ENCODE results near the gene ENAH. TPM values are rescaled to one million over a fixed set of nuclear protein-coding genes. Genes with fewer than 3 reads are reported as not detected.

The ENAH gene
- polyA plus RNA-seq, 1 experiment = 40.9 TPM

GRCh38 chr1:225441314-225442122, 211.4 kb downstream of the ENAH start:
- Histone ChIP-seq H3K36me3 (ENCODE audit: control insufficient read depth, insufficient read depth, low read length) (no peaks in the 10 kb centered on the region), H3K27me3 (ENCODE audit: control insufficient read depth, insufficient read depth, low read length) (peaks cover 5% of the 10 kb centered on the region), H3K4me3 (ENCODE audit: low read depth, low read length) (no peak overlapping the region)
- DNase-seq (ENCODE audit: low read depth) = no peak
- TF ChIP-seq, protein P1, sequence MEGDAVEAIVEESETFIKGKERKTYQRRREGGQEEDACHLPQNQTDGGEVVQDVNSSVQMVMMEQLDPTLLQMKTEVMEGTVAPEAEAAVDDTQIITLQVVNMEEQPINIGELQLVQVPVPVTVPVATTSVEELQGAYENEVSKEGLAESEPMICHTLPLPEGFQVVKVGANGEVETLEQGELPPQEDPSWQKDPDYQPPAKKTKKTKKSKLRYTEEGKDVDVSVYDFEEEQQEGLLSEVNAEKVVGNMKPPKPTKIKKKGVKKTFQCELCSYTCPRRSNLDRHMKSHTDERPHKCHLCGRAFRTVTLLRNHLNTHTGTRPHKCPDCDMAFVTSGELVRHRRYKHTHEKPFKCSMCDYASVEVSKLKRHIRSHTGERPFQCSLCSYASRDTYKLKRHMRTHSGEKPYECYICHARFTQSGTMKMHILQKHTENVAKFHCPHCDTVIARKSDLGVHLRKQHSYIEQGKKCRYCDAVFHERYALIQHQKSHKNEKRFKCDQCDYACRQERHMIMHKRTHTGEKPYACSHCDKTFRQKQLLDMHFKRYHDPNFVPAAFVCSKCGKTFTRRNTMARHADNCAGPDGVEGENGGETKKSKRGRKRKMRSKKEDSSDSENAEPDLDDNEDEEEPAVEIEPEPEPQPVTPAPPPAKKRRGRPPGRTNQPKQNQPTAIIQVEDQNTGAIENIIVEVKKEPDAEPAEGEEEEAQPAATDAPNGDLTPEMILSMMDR (IDR thresholded peaks at IDR 0.05; ENCODE audit: insufficient read depth, low read depth, low read length) = 0 out of 2 replicates have a peak, but pooled peaks have one; percentile 29
- ChIA-PET POLR2A (no interaction called here), CTCF (interaction anchor here (1.2 to 1.5 kb wide), 3 partner anchors 9 to 122 kb away, joined by 3 to 6 read pairs (median 4); no protein-coding TSS in a partner anchor)

- TF ChIP-seq, protein P1 (IDR thresholded peaks at IDR 0.05; ENCODE audit: insufficient read depth, low read depth, low read length) = no peak
- Histone ChIP-seq H3K4me3 (ENCODE audit: low read depth, low read length) (no peak overlapping the region), H3K36me3 (ENCODE audit: control insufficient read depth, insufficient read depth, low read length) (no peaks in the 10 kb centered on the region), H3K27me3 (ENCODE audit: control insufficient read depth, insufficient read depth, low read length) (peaks cover 4% of the 10 kb centered on the region)
- ChIA-PET CTCF (interaction anchor here (1.2 to 1.6 kb wide), 4 partner anchors 8 to 121 kb away, joined by 3 to 6 read pairs (median 4); no protein-coding TSS in a partner anchor), POLR2A (no interaction called here)
- DNase-seq (ENCODE audit: low read depth) = no peak
Observed at GRCh38 chr1:225440380-225441221, 212.3 kb downstream of the ENAH start.

GRCh38 chr1:225437710-225438437, 215.0 kb downstream of the ENAH start:
- TF ChIP-seq, protein P1 (IDR thresholded peaks at IDR 0.05; ENCODE audit: insufficient read depth, low read depth, low read length) = peak; percentile 58
- ChIA-PET CTCF (interaction anchor here (1.2 kb wide), 1 partner anchor 10 kb away, joined by 4 read pairs; the partner anchor contains the start of gene LBR), POLR2A (no interaction called here)
- Histone ChIP-seq H3K4me3 (ENCODE audit: low read depth, low read length) (no peak overlapping the region), H3K27me3 (ENCODE audit: control insufficient read depth, insufficient read depth, low read length) (peaks cover 6% of the 10 kb centered on the region), H3K36me3 (ENCODE audit: control insufficient read depth, insufficient read depth, low read length) (no peaks in the 10 kb centered on the region)
- DNase-seq (ENCODE audit: low read depth) = no peak

Other genes with a start within 250 kb of the ENAH start
- 16.7 and 21.0 TPM in 2 replicates for gene LBR, start 225.1 kb downstream of the ENAH start, polyA plus RNA-seq (2011; rRNA removed)
- 250 and 272 TPM in 2 replicates for gene SRP9, start 124.7 kb upstream of the ENAH start, polyA plus RNA-seq (2011; rRNA removed)
- gene EPHX1, start 157.0 kb upstream of the ENAH start, polyA plus RNA-seq (2011; rRNA removed) = 17.9 and 34.3 TPM in 2 replicates
- 25.3 and 41.8 TPM in 2 replicates for gene TMEM63A, start 229.3 kb upstream of the ENAH start, polyA plus RNA-seq (2011; rRNA removed)
- 0.09 and 0.10 TPM in 2 replicates for gene LEFTY1, start 236.0 kb upstream of the ENAH start, polyA plus RNA-seq (2011; rRNA removed)

All from BJ (cell line).